Subcutaneous adipose tissue (tissue), 4 donors: ENCODE measurements around the gene CFAP299. TPM values are rescaled to one million over a fixed set of nuclear protein-coding genes. Genes with fewer than 3 reads are reported as not detected.

ENCODE experiments used
- total RNA-seq, 4 donors: library from RNA; depleted of rRNA; stranded (reverse); fragments of >200 nt; gene quantifications; one replicate each; pipeline ENCODE4 v1.1.0, GENCODE V29; 2016
- TF ChIP-seq, protein P1 (sequence below): fragments of 450-650 bp; IDR thresholded peaks from one replicate; pipeline ENCODE4 v1.5.1; 2016; ENCODE audit warnings: low read depth, mild to moderate bottlenecking, control low read depth, antibody characterized with exemption, moderate library complexity

CFAP299 gene
- total RNA-seq, 4 donors from 2014 or later, result not detected

DNA sequence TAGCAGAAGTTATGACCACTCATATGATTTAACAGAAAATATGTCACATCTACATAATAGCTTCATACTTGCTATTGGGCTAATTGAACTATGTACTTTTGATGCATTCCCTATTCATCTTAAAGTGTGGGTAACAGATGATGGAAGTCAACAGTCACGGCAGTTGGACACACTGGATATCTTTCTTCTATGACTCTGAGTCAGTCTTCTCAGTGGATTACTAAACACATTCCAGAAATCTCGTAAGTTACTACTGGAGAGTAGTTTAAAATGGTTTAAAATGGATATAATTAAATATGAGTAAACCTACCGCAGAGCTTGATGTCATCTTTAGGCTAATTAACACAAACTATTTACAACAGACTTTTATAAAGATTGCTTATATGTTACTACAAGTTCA is 30.1 kb upstream of the CFAP299 start:
- TF ChIP-seq, protein P1, sequence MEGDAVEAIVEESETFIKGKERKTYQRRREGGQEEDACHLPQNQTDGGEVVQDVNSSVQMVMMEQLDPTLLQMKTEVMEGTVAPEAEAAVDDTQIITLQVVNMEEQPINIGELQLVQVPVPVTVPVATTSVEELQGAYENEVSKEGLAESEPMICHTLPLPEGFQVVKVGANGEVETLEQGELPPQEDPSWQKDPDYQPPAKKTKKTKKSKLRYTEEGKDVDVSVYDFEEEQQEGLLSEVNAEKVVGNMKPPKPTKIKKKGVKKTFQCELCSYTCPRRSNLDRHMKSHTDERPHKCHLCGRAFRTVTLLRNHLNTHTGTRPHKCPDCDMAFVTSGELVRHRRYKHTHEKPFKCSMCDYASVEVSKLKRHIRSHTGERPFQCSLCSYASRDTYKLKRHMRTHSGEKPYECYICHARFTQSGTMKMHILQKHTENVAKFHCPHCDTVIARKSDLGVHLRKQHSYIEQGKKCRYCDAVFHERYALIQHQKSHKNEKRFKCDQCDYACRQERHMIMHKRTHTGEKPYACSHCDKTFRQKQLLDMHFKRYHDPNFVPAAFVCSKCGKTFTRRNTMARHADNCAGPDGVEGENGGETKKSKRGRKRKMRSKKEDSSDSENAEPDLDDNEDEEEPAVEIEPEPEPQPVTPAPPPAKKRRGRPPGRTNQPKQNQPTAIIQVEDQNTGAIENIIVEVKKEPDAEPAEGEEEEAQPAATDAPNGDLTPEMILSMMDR, result no peak

DNA sequence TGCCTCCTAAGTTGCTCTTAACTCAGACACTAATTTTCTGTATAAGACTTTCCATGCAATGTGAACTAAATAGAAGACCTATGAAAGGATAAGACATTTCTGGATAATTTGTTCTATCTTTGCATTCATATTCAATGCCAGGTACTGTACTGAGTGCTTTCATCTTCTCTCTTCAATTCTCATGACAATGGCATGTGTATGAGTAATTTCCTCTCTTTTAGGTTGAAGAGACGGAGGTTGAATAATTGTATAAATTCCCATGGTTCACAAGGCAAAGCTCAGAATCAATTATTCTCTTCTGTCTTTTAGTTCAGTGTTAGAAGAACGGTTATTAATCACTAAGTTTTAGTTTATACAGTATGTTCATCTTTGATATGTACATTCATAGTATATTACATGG is 29.3 kb upstream of the CFAP299 start:
- TF ChIP-seq, protein P1, result no peak

DNA sequence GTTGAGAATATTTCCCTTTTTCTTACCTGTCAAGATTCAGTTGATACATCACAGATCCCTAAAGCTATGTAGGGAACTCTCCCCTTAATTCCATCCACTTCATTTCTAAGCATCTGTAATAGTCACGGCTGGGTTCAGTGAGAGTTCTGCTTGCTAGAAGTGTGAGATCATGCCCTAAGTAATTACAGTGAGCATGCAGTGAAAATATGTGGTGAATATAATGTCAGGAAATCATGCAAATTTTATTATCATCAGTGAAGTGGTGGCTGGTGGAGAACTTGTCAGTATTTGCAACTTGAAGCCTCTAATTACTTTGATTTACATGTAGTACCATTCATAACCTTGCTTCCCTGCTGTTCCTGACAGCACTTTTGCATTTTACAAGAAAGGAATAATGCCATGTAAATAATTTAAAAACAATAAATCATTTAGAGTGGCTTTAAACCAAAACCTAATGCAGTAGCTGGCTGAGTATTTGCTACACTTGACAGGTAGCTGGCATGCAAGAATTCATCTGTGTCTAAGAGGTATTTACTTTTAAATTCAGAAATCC is 28.3 kb upstream of the CFAP299 start:
- TF ChIP-seq, protein P1, result no peak

DNA sequence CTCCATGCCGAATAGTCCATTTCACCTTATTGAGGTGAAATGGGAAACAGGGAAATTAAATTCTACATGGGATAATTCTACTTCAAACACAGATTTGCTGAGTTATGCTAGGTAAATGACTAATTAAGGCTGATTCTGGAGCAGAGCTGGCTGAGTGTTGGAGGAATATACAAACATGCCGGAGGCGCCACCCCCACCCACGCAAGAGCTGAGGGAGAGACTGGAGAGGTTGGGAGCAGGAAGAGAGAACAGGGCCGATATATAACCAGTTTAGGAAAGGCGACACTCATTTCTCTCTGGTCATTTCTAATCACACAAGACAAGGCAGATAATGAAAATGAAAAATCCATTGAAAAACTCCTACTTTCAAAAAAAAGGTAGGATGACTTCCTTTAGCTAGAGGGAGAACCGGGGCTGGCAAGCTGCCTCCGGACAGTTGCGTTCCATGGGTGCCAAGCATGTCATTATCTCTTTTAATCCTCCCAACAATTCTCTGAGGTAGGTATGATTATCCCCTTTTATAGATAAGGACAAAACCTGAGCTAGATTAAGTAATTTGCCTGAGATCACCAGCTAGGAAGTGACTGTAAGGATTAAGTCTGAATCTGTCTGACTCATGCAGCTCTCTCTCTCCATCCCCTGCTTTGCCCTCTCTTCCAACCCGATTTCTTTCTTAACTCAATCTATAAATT is 27.6 kb upstream of the CFAP299 start:
- TF ChIP-seq, protein P1, result no peak

DNA sequence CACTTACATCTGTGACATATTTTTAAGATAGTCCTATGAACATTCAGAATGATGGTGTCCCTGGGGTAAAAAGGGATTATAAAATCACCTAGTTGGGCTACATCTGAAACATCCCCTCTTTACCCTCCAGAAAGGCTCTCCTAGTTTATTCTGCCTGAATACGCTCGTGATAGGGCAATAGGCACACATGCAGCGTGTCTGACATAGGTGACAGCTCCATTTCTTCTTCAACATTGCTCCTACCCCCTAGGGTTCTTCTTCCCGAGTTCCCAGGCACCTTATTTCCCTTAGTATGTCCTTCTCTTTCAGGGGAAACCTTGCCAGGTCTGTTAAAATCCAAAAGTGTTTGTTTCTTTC is 27.1 kb upstream of the CFAP299 start:
- TF ChIP-seq, protein P1, result no peak

DNA sequence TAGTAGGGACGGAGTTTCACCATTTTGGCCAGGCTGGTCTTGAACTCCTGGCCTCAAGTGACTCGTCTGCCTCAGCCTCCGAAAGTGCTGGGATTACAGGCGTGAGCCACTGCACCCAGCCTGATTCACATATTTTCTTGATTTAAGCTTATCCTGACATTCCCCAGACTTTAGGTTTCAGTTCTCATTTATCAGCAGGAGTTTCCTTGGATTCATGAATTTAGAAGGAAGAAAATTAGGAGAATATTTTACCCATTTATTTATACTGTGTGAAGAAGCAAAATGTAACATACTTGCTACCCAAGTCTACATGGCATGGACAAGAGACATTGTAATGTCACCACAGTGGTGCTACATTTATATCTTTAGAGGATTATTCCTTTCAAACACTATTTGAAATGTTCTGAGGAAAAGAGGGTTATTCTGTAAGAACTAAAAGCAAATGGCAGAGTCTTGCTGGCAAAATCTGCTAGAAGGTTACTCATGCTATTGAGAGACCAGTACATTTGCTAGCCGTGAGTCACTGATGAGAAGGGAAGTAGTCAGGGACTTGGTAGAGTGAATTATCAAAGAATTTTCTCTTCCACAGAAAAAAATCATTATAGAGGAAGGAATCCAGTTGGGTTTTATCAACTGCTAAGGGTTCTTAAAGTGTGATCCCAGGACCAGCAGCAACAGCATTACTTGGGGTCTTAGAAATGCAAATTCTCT is 26.1 kb upstream of the CFAP299 start:
- TF ChIP-seq, protein P1, result no peak

DNA sequence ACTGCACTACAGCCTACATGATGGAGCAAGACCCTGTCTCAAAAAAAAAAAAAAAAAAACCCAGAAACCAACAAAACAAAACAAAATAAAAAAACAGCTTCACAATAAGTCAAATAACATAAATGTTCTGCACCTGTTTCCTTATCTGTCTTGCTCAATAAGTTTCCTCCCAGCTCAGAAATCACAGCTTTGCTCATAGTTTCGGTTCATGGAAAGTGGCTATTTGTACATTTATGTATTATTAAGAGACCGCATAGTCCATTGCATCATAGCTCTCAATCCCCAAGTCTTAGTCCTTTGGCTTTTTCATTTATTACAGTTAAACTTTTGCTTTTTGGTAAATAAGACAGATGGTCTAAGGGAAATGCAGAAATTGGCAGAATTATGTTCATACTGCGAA is 24.4 kb upstream of the CFAP299 start:
- TF ChIP-seq, protein P1, result no peak
